GM23338 (cell line): ENCODE data around the gene FHAD1. TPM values are rescaled to one million over a fixed set of nuclear protein-coding genes. Genes with fewer than 3 reads are reported as not detected.
A peak's percentile ranks its signal among the peaks of the same experiment; 100 is the strongest.

ENCODE experiments used
- ATAC-seq: fragments of 200-7000 bp; cut with Tn5 transposase; 3 replicates; pipeline ENCODE4 v1.9.1; 2020
- DNase-seq: peaks from one replicate; pipeline ENCODE4 v3.0.0-alpha.2; 2015; ENCODE audit warnings: low spot score
- H2AFZ ChIP-seq: fragments of 200-600 bp; sonication (generic); 2 replicates; pipeline ENCODE4 v1.8.0; 2016; ENCODE audit warnings: antibody characterized with exemption, mild to moderate bottlenecking, moderate library complexity
- H3F3A ChIP-seq: fragments of 200-600 bp; sonication (generic); replicated peaks from 2 replicates; pipeline ENCODE4 v1.8.0; 2017; ENCODE audit warnings: antibody characterized with exemption, mixed run types, low read depth
- H3K27ac ChIP-seq: fragments of 200-600 bp; sonication (generic); 2 replicates; pipeline ENCODE4 v1.6.1; 2016; ENCODE audit warnings: low read depth
- H3K27me3 ChIP-seq: fragments of 200-600 bp; sonication (generic); 2 replicates; pipeline ENCODE4 v1.8.0; 2016; ENCODE audit warnings: mild to moderate bottlenecking, mixed run types, moderate library complexity; ENCODE audit not compliant: insufficient read depth
- H3K36me3 ChIP-seq: fragments of 200-600 bp; sonication (generic); 2 replicates; pipeline ENCODE4 v1.8.0; 2016; ENCODE audit warnings: mild to moderate bottlenecking; ENCODE audit not compliant: insufficient read depth
- H3K4me1 ChIP-seq: fragments of 200-600 bp; sonication (generic); 2 replicates; pipeline ENCODE4 v1.8.0; 2016; ENCODE audit warnings: mild to moderate bottlenecking, moderate library complexity; ENCODE audit not compliant: insufficient read depth
- H3K4me2 ChIP-seq: fragments of 200-600 bp; sonication (generic); 2 replicates; pipeline ENCODE4 v1.7.1; 2017; ENCODE audit warnings: mixed run types
- H3K4me3 ChIP-seq: fragments of 200-600 bp; sonication (generic); 2 replicates; pipeline ENCODE4 v1.6.1; 2016; ENCODE audit warnings: mixed run types
- H3K79me2 ChIP-seq: fragments of 200-600 bp; sonication (generic); replicated peaks from 2 replicates; pipeline ENCODE4 v1.8.0; 2017; ENCODE audit warnings: mild to moderate bottlenecking; ENCODE audit not compliant: insufficient read depth
- H3K9me2 ChIP-seq: fragments of 200-600 bp; sonication (generic); 2 replicates; pipeline ENCODE4 v1.8.0; 2017; ENCODE audit not compliant: insufficient read depth
- H4K20me1 ChIP-seq: fragments of 200-600 bp; sonication (generic); replicated peaks from 2 replicates; pipeline ENCODE4 v1.8.0; 2017; ENCODE audit warnings: mild to moderate bottlenecking; ENCODE audit not compliant: insufficient read depth
- H3K27ac Mint-ChIP-seq: 2 replicates; pipeline ENCODE4 v1.8.0; 2020; ENCODE audit warnings: inconsistent platforms, mild to moderate bottlenecking, moderate library complexity, mixed read lengths
- H3K27me3 Mint-ChIP-seq: 3 replicates; pipeline ENCODE4 v1.8.0; 2022; ENCODE audit warnings: low read depth, mild to moderate bottlenecking, moderate library complexity, mixed read lengths, inconsistent platforms; ENCODE audit not compliant: insufficient read depth, poor library complexity
- H3K36me3 Mint-ChIP-seq: 3 replicates; pipeline ENCODE4 v1.8.0; 2021; ENCODE audit warnings: low read depth, mild to moderate bottlenecking, inconsistent platforms, moderate library complexity, mixed read lengths
- H3K4me1 Mint-ChIP-seq: 3 replicates; pipeline ENCODE4 v1.8.0; 2020; ENCODE audit warnings: mild to moderate bottlenecking, inconsistent platforms, mixed read lengths
- H3K4me3 Mint-ChIP-seq: 3 replicates; pipeline ENCODE4 v1.8.0; 2021; ENCODE audit warnings: moderate library complexity, mild to moderate bottlenecking, inconsistent platforms, mixed read lengths
- H3K9me3 Mint-ChIP-seq: 3 replicates; pipeline ENCODE4 v1.8.0; 2020; ENCODE audit warnings: moderate library complexity, mild to moderate bottlenecking, inconsistent platforms, mixed read lengths
- CREB1 ChIP-seq: fragments of 250-450 bp; sonication (Bioruptor Pico); IDR thresholded peaks from 2 replicates; pipeline ENCODE4 v1.5.0; 2020; ENCODE audit warnings: low read depth, mild to moderate bottlenecking, moderate library complexity
- CTCF ChIP-seq, 2 experiments: fragments of 200-600 bp in 1 of 2; sonication (generic) in 1 of 2; conservative IDR thresholded peaks; 2 replicates each; pipeline versions ENCODE4 v1.5.1 to v1.6.1; 2016 to 2017; ENCODE audit warnings: antibody characterized with exemption in 2 of 2, low read depth in 2 of 2, mild to moderate bottlenecking in 2 of 2, moderate library complexity in 1 of 2
- ETS1 ChIP-seq: IDR thresholded peaks from 2 replicates; pipeline ENCODE4 v1.6.1; 2016; ENCODE audit warnings: antibody characterized with exemption
- EZH2 ChIP-seq: fragments of 200-600 bp; sonication (generic); IDR thresholded peaks from one replicate; pipeline ENCODE4 v1.8.0; 2017; ENCODE audit warnings: antibody characterized with exemption, mild to moderate bottlenecking, low read depth; ENCODE audit not compliant: unreplicated experiment
- EZH2phosphoT487 ChIP-seq: fragments of 200-600 bp; sonication (generic); IDR thresholded peaks from one replicate; pipeline ENCODE4 v1.8.1; 2018; ENCODE audit warnings: antibody characterized with exemption; ENCODE audit not compliant: unreplicated experiment
- JUNB ChIP-seq: IDR thresholded peaks from one replicate; pipeline ENCODE4 v1.6.1; 2016; ENCODE audit warnings: antibody characterized with exemption; ENCODE audit not compliant: unreplicated experiment
- NANOG ChIP-seq: IDR thresholded peaks from 2 replicates; pipeline ENCODE4 v1.6.1; 2016; ENCODE audit warnings: antibody characterized with exemption, borderline replicate concordance
- POLR2AphosphoS5 ChIP-seq: IDR thresholded peaks from 2 replicates; pipeline ENCODE4 v1.6.1; 2016; ENCODE audit warnings: antibody characterized with exemption, low read depth
- REST ChIP-seq: IDR thresholded peaks from one replicate; pipeline ENCODE4 v1.6.1; 2018; ENCODE audit warnings: antibody characterized with exemption; ENCODE audit not compliant: unreplicated experiment
- STAT1 ChIP-seq: IDR thresholded peaks from one replicate; pipeline ENCODE4 v1.6.1; 2016; ENCODE audit warnings: antibody characterized with exemption; ENCODE audit not compliant: unreplicated experiment
- ZNF114 ChIP-seq: fragments of 250-450 bp; sonication (Bioruptor Pico); IDR thresholded peaks from 2 replicates; pipeline ENCODE4 v1.5.0; 2020; ENCODE audit warnings: mild to moderate bottlenecking, moderate library complexity
- ZNF331 ChIP-seq: fragments of 250-450 bp; sonication (Bioruptor Pico); IDR thresholded peaks from 2 replicates; pipeline ENCODE4 v1.5.0; 2020; ENCODE audit warnings: low read depth, mild to moderate bottlenecking, moderate library complexity
- ZNF462 ChIP-seq: fragments of 250-450 bp; sonication (Bioruptor Pico); IDR thresholded peaks from 2 replicates; pipeline ENCODE4 v1.5.0; 2020; ENCODE audit warnings: mild to moderate bottlenecking, moderate library complexity
- polyA plus RNA-seq: library from polyadenylated mRNA; unstranded; fragments of >200 nt; fragmentation: Nextera tagmentation; extraction: Ambion mirVana; gene quantifications from 2 replicates; pipeline ENCODE4 v1.2.1, GENCODE V29; 2016
- total RNA-seq: library from RNA; depleted of rRNA; stranded (reverse); fragments of >200 nt; shearing (Covaris generic); gene quantifications from 2 replicates; pipeline ENCODE4 v1.2.3, GENCODE V29; 2014

The FHAD1 gene
- total and polyA plus RNA-seq, 2 experiments from 2014 or later, result 1.8 to 3.3 TPM

- ATAC-seq, result peak; percentile 15; the same call in 2 of the 3 replicates
- 0 out of 2 replicates have a peak overlapping the region, but pooled peaks have one; percentile 51 for H3K4me2 ChIP-seq
These were observed 2.2 kb upstream of the FHAD1 start for GRCh38 chr1:15244813-15245212.

More at GRCh38 chr1:15244813-15245212, 2.2 kb upstream of the FHAD1 start:
- peak; percentile 56 for DNase-seq
- H3K36me3 ChIP-seq, result no peaks in the 10 kb centered on the region; the same call in 1 of the 2 replicates
- no peaks in the 10 kb centered on the region for H4K20me1 ChIP-seq
- peaks cover 42% of the 10 kb centered on the region for H3K4me1 Mint-ChIP-seq
- H3F3A ChIP-seq, result 0 out of 2 replicates have a peak, but pooled peaks cover 7% of the 10 kb centered on the region
- H2AFZ ChIP-seq, result peak overlapping the region; percentile 21; the same call in 1 of the 2 replicates
- peaks cover 28% of the 10 kb centered on the region for H3K4me1 ChIP-seq
- no peak overlapping the region for H3K27ac ChIP-seq
- peaks cover 16% of the 10 kb centered on the region for H3K27me3 Mint-ChIP-seq
- H3K4me3 ChIP-seq, result no peak overlapping the region
- H3K27ac Mint-ChIP-seq, result no peak overlapping the region
- H3K9me2 ChIP-seq, result no peaks in the 10 kb centered on the region
- no peaks in the 10 kb centered on the region for H3K79me2 ChIP-seq
- H3K36me3 Mint-ChIP-seq, result no peaks in the 10 kb centered on the region
- TF ChIP-seq EZH2phosphoT487 (no peak), CREB1 (CRISPR knock-in tag) (no peak), JUNB (no peak), ETS1 (no peak), POLR2AphosphoS5 (no peak), ZNF462 (CRISPR knock-in tag) (no peak), STAT1 (no peak), ZNF331 (CRISPR knock-in tag) (no peak), CTCF (conservative IDR thresholded peaks at IDR 0.05; ENCODE audit: low read depth in 2 of 2) (no peak), EZH2 (no peak), ZNF114 (CRISPR knock-in tag) (no peak), REST (no peak), NANOG (no peak)
- no peak overlapping the region for H3K4me3 Mint-ChIP-seq
- H3K9me3 Mint-ChIP-seq, result peaks cover 3% of the 10 kb centered on the region; the same call in 1 of the 3 replicates
- H3K27me3 ChIP-seq, result no peaks in the 10 kb centered on the region
